Kidney (tissue), 14 donors: Measurements from ENCODE around the gene SLC48A1. TPM values are rescaled to one million over a fixed set of nuclear protein-coding genes. Genes with fewer than 3 reads are reported as not detected.
A peak's percentile ranks its signal among the peaks of the same experiment; 100 is the strongest.

Experiments used
- DNase-seq, 5 donors: peaks; one replicate each; pipeline ENCODE4 v3.0.0-alpha.2; 2013 to 2020
- FAIRE-seq: peaks from 2 replicates; lab custom pipeline; 2012; peaks lifted over from hg19 to GRCh38; lab: Jason Lieb, UNC
- H3K27ac ChIP-seq, 2 donors: one replicate each; pipeline ENCODE4 v1.7.0; 2013; ENCODE audit warnings: low read depth in 2 of 2, low read length in 2 of 2, inconsistent platforms in 1 of 2
- H3K27me3 ChIP-seq: one replicate; pipeline ENCODE4 v1.7.1; 2013; ENCODE audit warnings: low read length, inconsistent platforms; ENCODE audit not compliant: control insufficient read depth, insufficient read depth
- H3K36me3 ChIP-seq, 3 donors: one replicate each; pipeline versions ENCODE4 v1.7.0 to v1.7.1; 2013; ENCODE audit warnings: low read length in 3 of 3, control low read depth in 1 of 3, inconsistent platforms in 1 of 3; ENCODE audit not compliant: insufficient read depth in 3 of 3, control insufficient read depth in 2 of 3
- H3K4me1 ChIP-seq, 3 donors: one replicate each; pipeline versions ENCODE4 v1.7.0 to v1.7.1; 2013; ENCODE audit warnings: low read length in 3 of 3, inconsistent platforms in 1 of 3, low read depth in 1 of 3; ENCODE audit not compliant: control insufficient read depth in 2 of 3, insufficient read depth in 2 of 3
- H3K4me3 ChIP-seq, 3 donors: one replicate each; pipeline versions ENCODE4 v1.7.0 to v1.8.1; 2013; ENCODE audit warnings: low read length in 3 of 3, control low read depth in 1 of 3, inconsistent platforms in 1 of 3
- H3K9ac ChIP-seq, 3 donors: one replicate each; pipeline versions ENCODE4 v1.7.0 to v1.7.1; 2013; ENCODE audit warnings: low read length in 3 of 3, control low read depth in 1 of 3, inconsistent platforms in 1 of 3
- H3K9me3 ChIP-seq, 3 donors: one replicate each; pipeline versions ENCODE4 v1.7.0 to v1.7.1; 2013; ENCODE audit warnings: low read length in 3 of 3, control low read depth in 1 of 3, inconsistent platforms in 1 of 3; ENCODE audit not compliant: control insufficient read depth in 2 of 3, insufficient read depth in 1 of 3
- intact Hi-C: fragments of 100-400 bp; cut with DNase I; formaldehyde crosslinking; loops from one replicate; pipeline ENCODE4 v1.11.1; 2022
- polyA plus RNA-seq: library from polyadenylated mRNA; stranded (reverse); fragments of 350-450 nt; fragmentation: Illumina TruSeq; extraction: RNeasy Lipid Tissue Mini Kit (QIAGEN cat#74804); gene quantifications from one replicate; pipeline ENCODE4 v1.2.3, GENCODE V29; 2014; ENCODE audit warnings: low read depth, low replicate concordance; ENCODE audit not compliant: insufficient read depth
- total RNA-seq: library from RNA; stranded (reverse); fragmentation: NEBNext Ultra II Directional; extraction: Animal tissue kit (Norgen Biotek cat#: 25700); gene quantifications from one replicate; pipeline ENCODE4 v1.2.1, GENCODE V29; 2021
- TF ChIP-seq, protein P1 (sequence below): IDR thresholded peaks from 3 replicates; pipeline ENCODE4 v1.5.1; 2012; ENCODE audit warnings: mild to moderate bottlenecking, moderate library complexity, borderline replicate concordance; ENCODE audit not compliant: insufficient read depth; ENCODE audit errors: extremely low read depth
- donor health status: control.
- donor health status: control.
- donor health status: control.
- donor health status: control.
- donor health status: control.
- donor health status: DM: yes; HTN: yes; CAD: no.
- donor health status: Normal renal cell carcinoma (clear cell type).

SLC48A1 gene
- total and polyA plus RNA-seq, 2 donors from 2014 or later: 56.9 to 69.9 TPM

DNA sequence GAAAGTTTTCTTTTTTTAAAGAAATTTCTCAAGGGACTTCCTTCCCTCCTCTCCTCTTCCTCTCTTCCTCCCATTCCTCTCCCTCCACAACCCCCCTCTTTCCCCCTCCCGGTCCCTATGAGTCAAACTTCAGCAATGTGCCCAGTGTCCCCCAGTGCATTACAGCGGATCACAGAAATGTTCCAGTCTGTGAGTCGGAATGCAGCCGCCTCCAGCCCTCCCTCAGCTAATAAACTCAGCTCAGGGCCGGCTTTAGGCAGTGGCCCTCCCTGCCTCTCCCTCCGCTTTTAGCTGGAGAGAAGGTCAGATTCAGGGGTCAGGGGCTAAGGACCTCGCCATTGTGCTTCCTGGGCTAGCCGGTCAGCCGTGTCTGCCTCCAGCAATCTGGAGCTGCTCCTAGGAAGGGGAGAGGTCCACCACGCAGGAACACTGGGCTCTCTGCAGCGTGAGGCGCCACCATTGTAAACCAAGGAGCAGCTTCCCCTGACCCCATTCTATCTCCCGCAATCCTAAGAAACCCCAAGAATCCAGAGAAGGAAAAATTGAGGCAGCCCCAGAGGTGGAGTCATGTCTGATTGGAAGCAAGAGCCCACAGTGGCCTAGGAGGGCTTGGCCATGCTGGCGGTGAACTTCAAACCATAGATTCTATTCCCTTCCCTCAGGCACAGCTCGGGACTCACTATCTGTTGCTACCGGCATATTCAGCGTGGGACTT is 47.8 kb downstream of the SLC48A1 start:
- H3K36me3 ChIP-seq: no peaks in the 10 kb centered on the region
- DNase-seq (peak; percentile 91 to 97 (median 96)), FAIRE-seq (no peak)
- H3K9ac ChIP-seq: peak overlapping the region; percentile 50 to 96 (median 82)
- TF ChIP-seq, protein P1, sequence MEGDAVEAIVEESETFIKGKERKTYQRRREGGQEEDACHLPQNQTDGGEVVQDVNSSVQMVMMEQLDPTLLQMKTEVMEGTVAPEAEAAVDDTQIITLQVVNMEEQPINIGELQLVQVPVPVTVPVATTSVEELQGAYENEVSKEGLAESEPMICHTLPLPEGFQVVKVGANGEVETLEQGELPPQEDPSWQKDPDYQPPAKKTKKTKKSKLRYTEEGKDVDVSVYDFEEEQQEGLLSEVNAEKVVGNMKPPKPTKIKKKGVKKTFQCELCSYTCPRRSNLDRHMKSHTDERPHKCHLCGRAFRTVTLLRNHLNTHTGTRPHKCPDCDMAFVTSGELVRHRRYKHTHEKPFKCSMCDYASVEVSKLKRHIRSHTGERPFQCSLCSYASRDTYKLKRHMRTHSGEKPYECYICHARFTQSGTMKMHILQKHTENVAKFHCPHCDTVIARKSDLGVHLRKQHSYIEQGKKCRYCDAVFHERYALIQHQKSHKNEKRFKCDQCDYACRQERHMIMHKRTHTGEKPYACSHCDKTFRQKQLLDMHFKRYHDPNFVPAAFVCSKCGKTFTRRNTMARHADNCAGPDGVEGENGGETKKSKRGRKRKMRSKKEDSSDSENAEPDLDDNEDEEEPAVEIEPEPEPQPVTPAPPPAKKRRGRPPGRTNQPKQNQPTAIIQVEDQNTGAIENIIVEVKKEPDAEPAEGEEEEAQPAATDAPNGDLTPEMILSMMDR: no peak
- intact Hi-C loops: no loop called here
- H3K4me3 ChIP-seq: peak overlapping the region; percentile 66 to 86 (median 83)
- no peaks in the 10 kb centered on the region for H3K27me3 ChIP-seq
- peaks cover 7 to 59% (median 43%) of the 10 kb centered on the region in 3 donors for H3K4me1 ChIP-seq
- H3K9me3 ChIP-seq: no peaks in the 10 kb centered on the region
- peak overlapping the region; percentile 94 to 98 for H3K27ac ChIP-seq

DNA sequence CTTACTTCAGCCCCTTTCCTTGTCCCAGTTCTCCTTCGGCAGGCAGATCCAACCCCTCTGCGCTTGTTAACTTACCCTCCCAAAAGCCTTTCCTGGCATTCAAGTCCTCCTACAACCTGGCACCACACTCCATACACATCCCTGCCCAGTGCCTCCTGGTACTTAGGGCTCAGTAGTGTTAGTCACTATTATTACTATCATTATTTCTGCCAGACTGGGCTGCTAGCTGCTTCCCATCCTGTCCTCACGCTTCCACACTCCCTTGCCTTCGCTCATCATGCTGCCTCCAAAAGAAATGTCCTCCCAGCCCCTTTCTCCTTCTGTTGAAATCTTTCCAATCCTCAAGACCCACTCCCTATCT is 48.3 kb downstream of the SLC48A1 start:
- intact Hi-C loops: no loop called here
- Histone ChIP-seq H3K27ac (peak overlapping the region; percentile 94 to 98), H3K9me3 (no peaks in the 10 kb centered on the region), H3K27me3 (no peaks in the 10 kb centered on the region), H3K36me3 (no peaks in the 10 kb centered on the region), H3K9ac (peak overlapping the region in 1 of 3 donors; percentile 96), H3K4me3 (peak overlapping the region in 1 of 3 donors; percentile 86), H3K4me1 (peaks cover 7 to 58% (median 46%) of the 10 kb centered on the region in 3 donors)
- FAIRE-seq (no peak), DNase-seq (no peak)
- TF ChIP-seq, protein P1: no peak

DNA sequence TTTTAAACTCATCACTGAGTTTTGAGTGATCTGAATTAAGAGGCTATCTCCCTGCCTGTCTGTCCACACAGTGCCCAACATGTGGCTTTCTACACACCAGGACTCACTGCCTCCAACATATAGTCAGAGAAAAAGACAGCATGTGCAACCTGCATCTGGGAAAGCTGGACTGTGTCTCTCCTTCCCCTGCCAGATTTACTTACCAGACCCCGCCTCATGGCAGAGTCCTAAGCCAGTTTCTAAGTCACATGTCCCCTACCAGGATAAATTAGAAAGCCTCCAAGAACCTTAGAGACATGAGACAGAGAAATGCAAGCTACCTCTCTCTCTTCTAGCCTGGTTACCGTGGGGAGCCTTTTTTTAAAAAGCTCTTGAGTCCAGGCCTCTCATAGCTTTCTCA is 49.4 kb downstream of the SLC48A1 start:
- H3K4me1 ChIP-seq: peaks cover 7 to 55% (median 44%) of the 10 kb centered on the region in 3 donors
- FAIRE-seq (no peak), DNase-seq (no peak)
- H3K36me3 ChIP-seq: no peaks in the 10 kb centered on the region
- H3K9me3 ChIP-seq: no peaks in the 10 kb centered on the region
- H3K27ac ChIP-seq: peak overlapping the region; percentile 47 to 94
- TF ChIP-seq, protein P1: no peak
- intact Hi-C loops: no loop called here
- H3K9ac ChIP-seq: no peak overlapping the region
- no peaks in the 10 kb centered on the region for H3K27me3 ChIP-seq
- H3K4me3 ChIP-seq: no peak overlapping the region
